KMS-11 (cell line): ENCODE data around the gene RBM20.

Experiments used
- H2AFZ ChIP-seq: fragments of 200-600 bp; sonication (generic); 2 replicates; pipeline ENCODE4 v1.6.1; 2016; ENCODE audit warnings: antibody characterized with exemption, mixed run types, low read depth
- H3K27ac ChIP-seq: fragments of 200-600 bp; sonication (generic); 2 replicates; pipeline ENCODE4 v1.6.1; 2016; ENCODE audit warnings: mild to moderate bottlenecking, mixed run types
- H3K27me3 ChIP-seq: fragments of 200-600 bp; sonication (generic); 2 replicates; pipeline ENCODE4 v1.6.1; 2017; ENCODE audit warnings: mild to moderate bottlenecking, low read depth, mixed run types, moderate library complexity; ENCODE audit not compliant: insufficient read depth
- H3K36me3 ChIP-seq: fragments of 200-600 bp; sonication (generic); 2 replicates; pipeline ENCODE4 v1.6.1; 2017; ENCODE audit warnings: mild to moderate bottlenecking, mixed run types; ENCODE audit not compliant: insufficient read depth
- H3K4me1 ChIP-seq: fragments of 200-600 bp; sonication (generic); 2 replicates; pipeline ENCODE4 v1.6.1; 2016; ENCODE audit warnings: mild to moderate bottlenecking, low read depth, mixed run types; ENCODE audit not compliant: poor library complexity, severe bottlenecking
- H3K4me2 ChIP-seq: fragments of 200-600 bp; sonication (generic); 2 replicates; pipeline ENCODE4 v1.7.0; 2016; ENCODE audit warnings: mild to moderate bottlenecking, mixed run types
- H3K4me3 ChIP-seq: fragments of 200-600 bp; sonication (generic); IDR thresholded peaks from 2 replicates; pipeline ENCODE4 v1.6.1; 2017; ENCODE audit warnings: low read depth, low read length, mixed read lengths; ENCODE audit not compliant: insufficient read depth
- H3K79me2 ChIP-seq: fragments of 200-600 bp; sonication (generic); 2 replicates; pipeline ENCODE4 v1.6.1; 2016; ENCODE audit warnings: low read depth, mixed run types; ENCODE audit not compliant: insufficient read depth
- H3K9ac ChIP-seq: fragments of 200-600 bp; sonication (generic); 2 replicates; pipeline ENCODE4 v1.6.1; 2016; ENCODE audit warnings: mild to moderate bottlenecking, mixed run types
- H4K20me1 ChIP-seq: fragments of 200-600 bp; sonication (generic); 2 replicates; pipeline ENCODE4 v1.6.1; 2016; ENCODE audit warnings: mild to moderate bottlenecking, mixed run types; ENCODE audit not compliant: insufficient read depth
- CTCF ChIP-seq: fragments of 200-600 bp; sonication (generic); conservative IDR thresholded peaks from 2 replicates; pipeline ENCODE4 v1.6.1; 2017; ENCODE audit warnings: low read depth, mild to moderate bottlenecking, antibody characterized with exemption, low read length, moderate library complexity, mixed read lengths

Gene RBM20

GRCh38 chr10:110650265-110650668 is 6.1 kb downstream of the RBM20 start:
- Histone ChIP-seq H3K4me2 (no peak overlapping the region), H3K4me1 (no peaks in the 10 kb centered on the region), H3K27me3 (no peaks in the 10 kb centered on the region), H4K20me1 (no peaks in the 10 kb centered on the region), H3K9ac (no peak overlapping the region), H3K79me2 (no peaks in the 10 kb centered on the region), H3K4me3 (no peak overlapping the region), H3K27ac (no peak overlapping the region), H2AFZ (no peak overlapping the region), H3K36me3 (no peaks in the 10 kb centered on the region)
- TF ChIP-seq CTCF = no peak

GRCh38 chr10:110651044-110651958 is 7.2 kb downstream of the RBM20 start:
- TF ChIP-seq CTCF = no peak
- Histone ChIP-seq H3K4me3 (no peak overlapping the region), H4K20me1 (no peaks in the 10 kb centered on the region), H3K36me3 (no peaks in the 10 kb centered on the region), H2AFZ (no peak overlapping the region), H3K79me2 (no peaks in the 10 kb centered on the region), H3K4me1 (no peaks in the 10 kb centered on the region), H3K9ac (no peak overlapping the region), H3K4me2 (no peak overlapping the region), H3K27me3 (no peaks in the 10 kb centered on the region), H3K27ac (no peak overlapping the region)

- H3K4me1 ChIP-seq = no peaks in the 10 kb centered on the region
- no peaks in the 10 kb centered on the region for H3K79me2 ChIP-seq
- no peak overlapping the region for H3K4me3 ChIP-seq
- no peaks in the 10 kb centered on the region for H3K27me3 ChIP-seq
- H4K20me1 ChIP-seq = no peaks in the 10 kb centered on the region
- no peak overlapping the region for H2AFZ ChIP-seq
- H3K36me3 ChIP-seq = no peaks in the 10 kb centered on the region
- no peak overlapping the region for H3K27ac ChIP-seq
- TF ChIP-seq CTCF = no peak
- no peak overlapping the region for H3K4me2 ChIP-seq
- no peak overlapping the region for H3K9ac ChIP-seq
Observed at GRCh38 chr10:110652475-110653118, 8.5 kb downstream of the RBM20 start.

GRCh38 chr10:110655320-110655719 is 11.2 kb downstream of the RBM20 start:
- no peak overlapping the region for H3K4me3 ChIP-seq
- H3K27ac ChIP-seq = no peak overlapping the region
- H4K20me1 ChIP-seq = no peaks in the 10 kb centered on the region
- H3K9ac ChIP-seq = no peak overlapping the region
- H3K79me2 ChIP-seq = no peaks in the 10 kb centered on the region
- H2AFZ ChIP-seq = no peak overlapping the region
- H3K36me3 ChIP-seq = no peaks in the 10 kb centered on the region
- no peak for TF ChIP-seq CTCF
- H3K4me2 ChIP-seq = no peak overlapping the region
- H3K4me1 ChIP-seq = no peaks in the 10 kb centered on the region
- no peaks in the 10 kb centered on the region for H3K27me3 ChIP-seq
